ENCODE measurements around the gene UBALD1. TPM values are rescaled to one million over a fixed set of nuclear protein-coding genes. Genes with fewer than 3 reads are reported as not detected.

UBALD1 gene
- total RNA-seq, 1 experiment from 2014 or later = 45.9 TPM

DNA sequence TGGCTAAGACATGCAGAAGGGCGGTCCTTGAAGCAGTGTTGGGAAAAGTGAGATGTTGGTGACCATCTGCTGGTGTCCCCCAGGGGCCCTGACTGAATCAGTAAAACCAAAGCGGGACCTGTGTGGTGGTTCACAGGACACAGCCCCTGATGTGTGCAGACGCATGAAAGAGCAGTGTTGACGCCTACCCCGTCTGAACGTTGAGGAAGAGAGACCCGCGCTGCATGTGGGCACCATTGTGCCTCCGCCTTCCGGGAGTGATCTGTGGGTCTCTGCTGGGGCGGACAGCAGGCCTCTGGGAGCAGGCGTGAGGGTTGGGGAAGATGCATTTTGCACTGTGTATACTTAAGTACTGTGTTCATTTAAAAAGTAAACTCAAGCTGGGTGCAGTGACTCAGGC lies 41.5 kb upstream of the UBALD1 start:
- Histone ChIP-seq H3K4me1 (ENCODE audit: control insufficient read depth in 1 of 2, insufficient read depth in 2 of 2, low read length in 2 of 2) (no peaks in the 10 kb centered on the region), H3K9ac (ENCODE audit: low read length) (no peak overlapping the region), H3K36me3 (ENCODE audit: control insufficient read depth in 1 of 2, insufficient read depth in 2 of 2, low read length in 2 of 2) (peaks cover 0 to 15% of the 10 kb centered on the region in 2 experiments; a peak in 2 of 4 replicates), H3K79me2 (ENCODE audit: insufficient read depth, low read length) (no peaks in the 10 kb centered on the region), H3K27me3 (ENCODE audit: insufficient read depth, low read length) (no peaks in the 10 kb centered on the region), H3K4me3 (replicated peaks in 1 of 2; ENCODE audit: low read depth in 1 of 2, low read length in 2 of 2) (no peak overlapping the region), H3K9me3 (ENCODE audit: control insufficient read depth in 1 of 2, insufficient read depth in 1 of 2, low read depth in 1 of 2, low read length in 2 of 2) (no peaks in the 10 kb centered on the region), H2AFZ (ENCODE audit: low read depth, low read length, poor library complexity, severe bottlenecking) (no peak overlapping the region), H3K4me2 (ENCODE audit: low read length) (no peak overlapping the region), H3K27ac (ENCODE audit: low read depth, low read length) (no peak overlapping the region), H4K20me1 (ENCODE audit: insufficient read depth) (no peaks in the 10 kb centered on the region), H3K9me2 (ENCODE audit: insufficient read depth) (no peaks in the 10 kb centered on the region)
- BruUV-seq (replicated peaks) = no TSS peak
- RAD21 ChIA-PET (ENCODE audit: low non-redundant PET in 1 of 2, low total read pairs in 2 of 2, uncharacterized antibody in 2 of 2, unreplicated experiment in 2 of 2) = no interaction called here
- TF ChIP-seq MAX (IDR thresholded peaks at IDR 0.05) (no peak), TCF7L2 (IDR thresholded peaks at IDR 0.05; ENCODE audit: borderline replicate concordance, extremely low read depth, insufficient read depth, insufficient read length) (no peak), ZFX (IDR thresholded peaks at IDR 0.05) (no peak), JUND (IDR thresholded peaks at IDR 0.05) (no peak), SP1 (IDR thresholded peaks at IDR 0.05; ENCODE audit: low read depth) (no peak), YY1 (IDR thresholded peaks at IDR 0.05; ENCODE audit: extremely low read depth, insufficient replicate concordance, low read depth, low read length) (no peak), EGR1 (IDR thresholded peaks at IDR 0.05; ENCODE audit: low read depth) (no peak), RAD21 (IDR thresholded peaks at IDR 0.05; ENCODE audit: low read depth) (no peak), SRF (IDR thresholded peaks at IDR 0.05; ENCODE audit: low read depth) (no peak), CBX3 (IDR thresholded peaks at IDR 0.05; ENCODE audit: low read depth) (no peak), EZH2phosphoT487 (IDR thresholded peaks at IDR 0.05; ENCODE audit: borderline replicate concordance) (no peak), POLR2AphosphoS5 (IDR thresholded peaks at IDR 0.05; ENCODE audit: low read depth, low read length) (no peak), CEBPB (IDR thresholded peaks at IDR 0.05; ENCODE audit: low read depth) (no peak), SIN3A (IDR thresholded peaks at IDR 0.05; ENCODE audit: low read depth) (no peak), FOSL1 (IDR thresholded peaks at IDR 0.05; ENCODE audit: low read depth) (no peak)
- TF ChIP-seq, protein P1, sequence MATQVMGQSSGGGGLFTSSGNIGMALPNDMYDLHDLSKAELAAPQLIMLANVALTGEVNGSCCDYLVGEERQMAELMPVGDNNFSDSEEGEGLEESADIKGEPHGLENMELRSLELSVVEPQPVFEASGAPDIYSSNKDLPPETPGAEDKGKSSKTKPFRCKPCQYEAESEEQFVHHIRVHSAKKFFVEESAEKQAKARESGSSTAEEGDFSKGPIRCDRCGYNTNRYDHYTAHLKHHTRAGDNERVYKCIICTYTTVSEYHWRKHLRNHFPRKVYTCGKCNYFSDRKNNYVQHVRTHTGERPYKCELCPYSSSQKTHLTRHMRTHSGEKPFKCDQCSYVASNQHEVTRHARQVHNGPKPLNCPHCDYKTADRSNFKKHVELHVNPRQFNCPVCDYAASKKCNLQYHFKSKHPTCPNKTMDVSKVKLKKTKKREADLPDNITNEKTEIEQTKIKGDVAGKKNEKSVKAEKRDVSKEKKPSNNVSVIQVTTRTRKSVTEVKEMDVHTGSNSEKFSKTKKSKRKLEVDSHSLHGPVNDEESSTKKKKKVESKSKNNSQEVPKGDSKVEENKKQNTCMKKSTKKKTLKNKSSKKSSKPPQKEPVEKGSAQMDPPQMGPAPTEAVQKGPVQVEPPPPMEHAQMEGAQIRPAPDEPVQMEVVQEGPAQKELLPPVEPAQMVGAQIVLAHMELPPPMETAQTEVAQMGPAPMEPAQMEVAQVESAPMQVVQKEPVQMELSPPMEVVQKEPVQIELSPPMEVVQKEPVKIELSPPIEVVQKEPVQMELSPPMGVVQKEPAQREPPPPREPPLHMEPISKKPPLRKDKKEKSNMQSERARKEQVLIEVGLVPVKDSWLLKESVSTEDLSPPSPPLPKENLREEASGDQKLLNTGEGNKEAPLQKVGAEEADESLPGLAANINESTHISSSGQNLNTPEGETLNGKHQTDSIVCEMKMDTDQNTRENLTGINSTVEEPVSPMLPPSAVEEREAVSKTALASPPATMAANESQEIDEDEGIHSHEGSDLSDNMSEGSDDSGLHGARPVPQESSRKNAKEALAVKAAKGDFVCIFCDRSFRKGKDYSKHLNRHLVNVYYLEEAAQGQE (IDR thresholded peaks at IDR 0.05; ENCODE audit: low read depth) = no peak
- TF ChIP-seq, protein P2, sequence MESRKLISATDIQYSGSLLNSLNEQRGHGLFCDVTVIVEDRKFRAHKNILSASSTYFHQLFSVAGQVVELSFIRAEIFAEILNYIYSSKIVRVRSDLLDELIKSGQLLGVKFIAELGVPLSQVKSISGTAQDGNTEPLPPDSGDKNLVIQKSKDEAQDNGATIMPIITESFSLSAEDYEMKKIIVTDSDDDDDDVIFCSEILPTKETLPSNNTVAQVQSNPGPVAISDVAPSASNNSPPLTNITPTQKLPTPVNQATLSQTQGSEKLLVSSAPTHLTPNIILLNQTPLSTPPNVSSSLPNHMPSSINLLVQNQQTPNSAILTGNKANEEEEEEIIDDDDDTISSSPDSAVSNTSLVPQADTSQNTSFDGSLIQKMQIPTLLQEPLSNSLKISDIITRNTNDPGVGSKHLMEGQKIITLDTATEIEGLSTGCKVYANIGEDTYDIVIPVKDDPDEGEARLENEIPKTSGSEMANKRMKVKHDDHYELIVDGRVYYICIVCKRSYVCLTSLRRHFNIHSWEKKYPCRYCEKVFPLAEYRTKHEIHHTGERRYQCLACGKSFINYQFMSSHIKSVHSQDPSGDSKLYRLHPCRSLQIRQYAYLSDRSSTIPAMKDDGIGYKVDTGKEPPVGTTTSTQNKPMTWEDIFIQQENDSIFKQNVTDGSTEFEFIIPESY (IDR thresholded peaks at IDR 0.05; ENCODE audit: extremely low read depth, insufficient replicate concordance, low read length) = no peak
- TF ChIP-seq, protein P3, sequence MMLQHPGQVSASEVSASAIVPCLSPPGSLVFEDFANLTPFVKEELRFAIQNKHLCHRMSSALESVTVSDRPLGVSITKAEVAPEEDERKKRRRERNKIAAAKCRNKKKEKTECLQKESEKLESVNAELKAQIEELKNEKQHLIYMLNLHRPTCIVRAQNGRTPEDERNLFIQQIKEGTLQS (IDR thresholded peaks at IDR 0.05) = no peak
- POLR2A ChIA-PET = no interaction called here
- intact Hi-C loops (cut with micrococcal nuclease) = loop anchor here (10.0 kb wide), 1 partner anchor 141 kb away; no protein-coding TSS in a partner anchor
- ATAC-seq (no peak), DNase-seq (ENCODE audit: low read depth, low spot score) (no peak)
- CTCF ChIA-PET = no interaction called here

Data from HCT116 (cell line).